AG09309 (cell line): ENCODE measurements around the gene NRXN3.

ENCODE experiments used
- DNase-seq: peaks from one replicate; pipeline ENCODE4 v3.0.0-alpha.2; 2010; ENCODE audit warnings: low read depth
- H3K4me3 ChIP-seq: 2 replicates; pipeline ENCODE4 v1.5.1; 2011; ENCODE audit warnings: mild to moderate bottlenecking, low read depth, low read length, moderate library complexity; ENCODE audit not compliant: control insufficient read depth
- CTCF ChIP-seq: IDR thresholded peaks from 2 replicates; pipeline ENCODE4 v1.5.1; 2011; ENCODE audit warnings: mild to moderate bottlenecking, low read depth, low read length, inconsistent platforms; ENCODE audit not compliant: insufficient read depth, control insufficient read depth; ENCODE audit errors: missing control alignments

The NRXN3 gene

GRCh38 chr14:79656496-79656895 is 1486.3 kb downstream of the NRXN3 start:
- no peak for TF ChIP-seq CTCF
- no peak overlapping the region for H3K4me3 ChIP-seq
- no peak for DNase-seq

GRCh38 chr14:79658221-79658620 is 1488.0 kb downstream of the NRXN3 start:
- no peak for TF ChIP-seq CTCF
- DNase-seq: no peak
- no peak overlapping the region for H3K4me3 ChIP-seq

GRCh38 chr14:79658769-79659168 is 1488.6 kb downstream of the NRXN3 start:
- DNase-seq: no peak
- TF ChIP-seq CTCF: no peak

GRCh38 chr14:79660053-79660939 is 1490.1 kb downstream of the NRXN3 start:
- H3K4me3 ChIP-seq: no peak overlapping the region
- TF ChIP-seq CTCF: no peak
- DNase-seq: no peak

More at GRCh38 chr14:79658769-79659168, 1488.6 kb downstream of the NRXN3 start:
- H3K4me3 ChIP-seq: no peak overlapping the region

- H3K4me3 ChIP-seq: no peak overlapping the region
- TF ChIP-seq CTCF: no peak
- no peak for DNase-seq
Measured at GRCh38 chr14:79661752-79662151, 1491.6 kb downstream of the NRXN3 start.

- DNase-seq: no peak
- no peak for TF ChIP-seq CTCF
- H3K4me3 ChIP-seq: no peak overlapping the region
Measured at GRCh38 chr14:79663453-79663852, 1493.3 kb downstream of the NRXN3 start.
